GM19397 (cell line): ENCODE data around the gene FAM50A.
A peak's percentile ranks its signal among the peaks of the same experiment; 100 is the strongest.
"Not testable (repeated sequence)": the region's sequence is repeated elsewhere in the genome, so short reads cannot be mapped to it uniquely, and the experiment has no call there.

Source experiments
- ATAC-seq: cut with Tn5 transposase; IDR thresholded peaks from one replicate; pipeline ENCODE4 v1.9.1; 2021; ENCODE audit warnings: mild to moderate bottlenecking, moderate library complexity; ENCODE audit not compliant: unreplicated experiment

The FAM50A gene, protein sequence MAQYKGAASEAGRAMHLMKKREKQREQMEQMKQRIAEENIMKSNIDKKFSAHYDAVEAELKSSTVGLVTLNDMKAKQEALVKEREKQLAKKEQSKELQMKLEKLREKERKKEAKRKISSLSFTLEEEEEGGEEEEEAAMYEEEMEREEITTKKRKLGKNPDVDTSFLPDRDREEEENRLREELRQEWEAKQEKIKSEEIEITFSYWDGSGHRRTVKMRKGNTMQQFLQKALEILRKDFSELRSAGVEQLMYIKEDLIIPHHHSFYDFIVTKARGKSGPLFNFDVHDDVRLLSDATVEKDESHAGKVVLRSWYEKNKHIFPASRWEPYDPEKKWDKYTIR

DNA sequence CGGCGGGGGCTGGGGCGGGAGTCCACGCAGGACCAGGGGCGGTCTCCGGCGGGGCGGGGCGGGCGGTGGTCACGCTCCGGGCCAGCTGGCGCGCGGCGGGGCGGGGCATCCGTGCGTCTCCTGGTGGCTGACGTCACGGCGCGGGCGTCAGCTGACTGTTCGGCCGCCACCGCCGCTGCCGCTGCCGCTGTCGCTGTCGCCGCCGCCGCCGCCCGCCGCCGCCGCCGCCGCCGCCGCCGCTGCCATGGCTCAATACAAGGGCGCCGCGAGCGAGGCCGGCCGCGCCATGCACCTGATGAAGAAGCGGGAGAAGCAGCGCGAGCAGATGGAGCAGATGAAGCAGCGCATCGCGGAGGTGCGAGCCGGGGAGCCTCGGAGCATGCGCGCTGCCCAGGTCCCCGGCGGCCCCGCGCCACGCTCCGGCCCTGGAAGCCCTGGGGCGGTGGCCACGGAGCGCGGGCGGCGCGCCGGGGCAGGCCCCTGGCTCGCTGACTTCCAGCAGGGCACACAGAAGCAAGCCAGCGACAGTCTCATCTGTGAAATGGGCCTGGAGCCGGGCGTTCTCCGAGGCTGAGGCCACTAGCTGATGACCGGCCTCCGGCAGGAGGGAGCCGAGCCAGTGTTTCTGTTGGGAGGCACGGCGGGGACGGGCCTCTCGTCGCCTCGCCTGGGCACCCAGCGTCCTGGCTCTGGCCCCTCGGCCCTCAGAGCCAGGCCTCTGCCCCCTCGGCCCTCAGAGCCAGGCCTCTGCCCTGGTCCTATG lies at the start of gene FAM50A:
Gene FAM50A, plus strand, starts transcription at position 150 of the 763 bp plus-strand sequence. Its CDS starts 95 bp downstream, at position 245.
- peak; percentile 85 for ATAC-seq

DNA sequence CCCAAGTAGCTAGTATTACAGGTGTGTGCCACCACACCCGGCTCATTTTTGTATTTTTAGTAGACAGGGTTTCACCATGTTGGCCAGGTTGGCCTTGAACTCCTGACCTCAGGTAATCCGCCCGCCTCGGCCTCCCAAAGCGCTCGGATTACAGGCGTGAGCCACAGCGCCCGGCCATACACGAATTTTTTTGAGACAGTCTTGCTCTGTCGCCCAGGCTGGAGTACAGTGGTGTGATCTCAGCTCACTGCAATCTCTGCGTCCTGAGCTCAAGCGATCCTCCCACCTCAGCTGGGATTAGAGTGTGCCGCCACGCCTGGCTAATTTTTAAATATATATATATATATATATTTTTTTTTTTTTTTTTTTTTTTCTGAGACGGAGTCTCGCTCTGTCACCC lies 47.6 kb upstream of the FAM50A start:
- ATAC-seq: not testable (repeated sequence)

DNA sequence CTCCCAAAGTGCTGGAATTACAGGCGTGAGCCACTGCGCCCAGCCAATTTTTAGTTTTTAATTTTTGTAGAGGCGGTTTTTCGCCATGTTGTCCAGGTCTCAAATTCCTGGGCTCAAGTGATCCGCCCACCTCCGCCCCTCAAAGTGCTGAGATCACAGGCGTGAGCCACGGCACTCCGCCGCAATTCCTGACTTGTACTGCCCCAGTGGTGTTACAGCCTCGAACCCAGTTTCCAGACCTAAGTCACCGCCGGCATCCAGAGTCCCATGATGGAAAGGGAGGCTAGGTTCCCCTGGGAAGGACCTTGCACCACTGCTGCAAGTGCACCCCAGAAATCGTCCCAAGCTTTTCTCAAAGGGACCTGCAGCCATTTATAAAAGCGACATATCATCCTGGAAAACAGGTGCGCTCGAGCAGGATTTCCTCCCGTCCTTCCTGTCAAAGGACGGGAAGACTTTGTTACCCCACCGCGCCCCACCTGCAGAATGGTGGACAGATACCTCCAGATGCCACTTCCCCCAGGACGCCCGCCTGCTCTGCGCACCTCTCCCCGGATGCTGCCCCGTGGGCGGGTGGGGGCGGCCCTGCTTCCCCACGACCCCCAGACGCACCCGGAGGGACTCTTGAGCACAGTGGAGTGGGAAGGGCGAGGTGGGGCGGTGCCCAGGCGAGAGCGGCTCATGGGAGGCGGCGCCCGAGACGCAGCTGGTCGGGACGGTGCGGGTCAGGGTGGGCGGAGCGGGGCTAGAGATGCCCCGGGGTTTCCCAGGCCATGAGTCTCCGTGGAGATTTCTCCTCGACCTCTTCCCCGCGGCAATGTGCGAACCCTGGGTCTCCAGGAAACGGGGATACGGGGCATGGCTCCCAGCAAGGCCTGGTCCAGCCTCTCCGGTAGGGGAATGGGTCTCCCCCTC lies 46.7 kb upstream of the FAM50A start:
- ATAC-seq: peak; percentile 64

DNA sequence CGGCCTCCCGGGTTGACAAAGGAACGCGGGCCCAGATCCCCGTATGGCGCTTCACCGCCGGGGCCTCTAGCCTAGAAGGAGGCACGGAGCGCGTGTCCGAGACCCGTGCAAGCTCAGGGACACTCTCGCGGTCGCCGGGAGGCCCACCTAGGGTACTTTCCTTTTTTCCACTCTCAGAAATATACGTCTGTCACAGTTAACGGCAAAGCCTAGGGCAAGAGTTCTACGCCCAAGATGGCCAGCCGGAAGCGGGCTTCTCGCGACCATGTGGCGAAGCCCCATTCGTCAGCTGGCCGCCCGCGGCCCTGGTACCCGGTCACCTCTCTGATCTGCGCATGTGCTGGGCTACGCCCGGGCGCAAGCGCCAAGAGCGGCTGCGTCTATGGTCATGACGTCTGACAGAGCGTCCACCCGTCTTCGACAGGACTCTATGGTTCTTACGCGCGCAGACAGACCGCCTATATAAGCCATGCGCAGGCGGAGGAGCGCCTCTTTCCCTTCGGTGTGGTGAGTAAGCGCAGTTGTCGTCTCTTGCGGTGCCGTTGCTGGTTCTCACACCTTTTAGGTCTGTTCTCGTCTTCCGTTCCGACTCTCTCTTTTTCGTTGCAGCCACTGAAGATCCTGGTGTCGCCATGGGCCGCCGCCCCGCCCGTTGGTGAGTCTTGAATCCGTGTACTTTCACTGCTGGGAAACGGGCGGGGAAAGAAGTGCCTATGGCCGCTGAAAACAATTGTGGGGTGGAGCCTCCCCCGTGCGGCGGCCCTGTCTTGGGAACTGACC lies 45.9 kb upstream of the FAM50A start, which contains the start of gene RPL10:
Gene RPL10, plus strand, starts transcription at position 490 of the 780 bp plus-strand sequence. Its CDS starts 143 bp downstream, at position 633.
- peak; percentile 75 for ATAC-seq

DNA sequence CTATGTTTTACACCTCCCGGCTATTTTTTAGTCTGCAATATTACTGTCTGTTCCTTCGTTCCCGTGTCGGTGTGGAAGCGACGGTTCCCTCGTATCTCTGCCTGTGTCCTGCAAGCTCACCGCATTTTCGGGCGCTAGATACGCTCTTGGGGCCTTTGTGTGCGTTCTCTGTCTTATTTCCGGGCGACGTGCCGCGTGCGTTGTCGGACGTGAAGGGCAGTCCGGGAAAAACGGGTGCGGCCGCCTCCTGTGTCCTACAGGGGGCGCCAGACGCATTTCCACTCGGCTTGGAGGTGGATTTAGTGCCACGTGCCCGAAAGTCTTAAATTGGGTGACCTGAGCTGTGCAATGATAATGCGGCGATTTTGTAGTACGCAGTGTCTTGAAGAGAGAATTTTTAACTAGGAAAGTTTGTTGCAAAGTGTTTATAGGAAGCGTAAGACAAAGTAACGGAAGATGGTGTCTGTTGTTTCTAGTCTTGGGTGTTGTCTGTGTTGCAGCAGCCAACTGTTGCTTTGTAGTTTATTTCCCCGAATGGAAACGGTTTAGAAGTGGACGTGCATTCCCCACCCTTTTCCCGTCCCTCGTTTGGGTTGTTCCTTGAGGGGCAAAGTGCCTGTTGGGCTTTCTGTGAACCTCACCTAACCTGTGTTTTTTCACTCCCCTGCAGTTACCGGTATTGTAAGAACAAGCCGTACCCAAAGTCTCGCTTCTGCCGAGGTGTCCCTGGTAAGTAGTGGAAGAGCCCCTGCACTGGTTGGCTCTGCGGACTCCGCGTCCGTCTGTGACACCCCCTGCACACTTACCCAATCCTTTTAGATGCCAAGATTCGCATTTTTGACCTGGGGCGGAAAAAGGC lies 45.0 kb upstream of the FAM50A start:
- ATAC-seq: peak; percentile 27

DNA sequence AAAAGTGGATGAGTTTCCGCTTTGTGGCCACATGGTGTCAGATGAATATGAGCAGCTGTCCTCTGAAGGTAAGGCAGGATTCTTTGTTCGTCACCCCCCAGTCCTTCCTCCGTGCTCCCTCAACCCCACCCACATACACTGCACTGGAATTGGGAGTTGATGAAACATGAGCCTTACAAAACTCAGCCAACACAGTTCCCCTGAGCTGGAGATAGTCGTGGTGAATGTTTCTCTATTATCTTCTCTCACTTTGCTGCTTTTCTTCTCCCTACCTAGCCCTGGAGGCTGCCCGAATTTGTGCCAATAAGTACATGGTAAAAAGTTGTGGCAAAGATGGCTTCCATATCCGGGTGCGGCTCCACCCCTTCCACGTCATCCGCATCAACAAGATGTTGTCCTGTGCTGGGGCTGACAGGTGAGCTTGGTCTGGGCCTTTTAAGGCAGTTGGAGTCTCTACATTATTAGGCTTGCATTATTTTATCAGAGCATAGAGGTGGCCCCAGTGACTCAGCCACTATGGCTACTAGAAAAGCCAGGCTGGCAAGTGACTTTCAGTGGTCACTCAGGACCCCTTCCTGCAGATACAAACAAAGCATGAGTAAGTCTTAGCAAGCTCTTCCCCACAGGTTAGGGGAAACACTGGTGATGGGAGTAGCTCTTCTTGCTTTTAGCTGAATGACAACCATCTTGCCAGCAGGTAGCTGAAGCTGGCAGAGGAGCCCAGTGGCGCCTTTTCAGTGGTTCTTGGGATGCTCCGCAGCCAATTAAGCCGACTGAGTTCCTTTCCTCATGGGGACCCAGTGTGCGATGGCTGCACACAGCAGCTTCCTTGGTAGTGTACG lies 44.2 kb upstream of the FAM50A start:
- ATAC-seq: no peak

DNA sequence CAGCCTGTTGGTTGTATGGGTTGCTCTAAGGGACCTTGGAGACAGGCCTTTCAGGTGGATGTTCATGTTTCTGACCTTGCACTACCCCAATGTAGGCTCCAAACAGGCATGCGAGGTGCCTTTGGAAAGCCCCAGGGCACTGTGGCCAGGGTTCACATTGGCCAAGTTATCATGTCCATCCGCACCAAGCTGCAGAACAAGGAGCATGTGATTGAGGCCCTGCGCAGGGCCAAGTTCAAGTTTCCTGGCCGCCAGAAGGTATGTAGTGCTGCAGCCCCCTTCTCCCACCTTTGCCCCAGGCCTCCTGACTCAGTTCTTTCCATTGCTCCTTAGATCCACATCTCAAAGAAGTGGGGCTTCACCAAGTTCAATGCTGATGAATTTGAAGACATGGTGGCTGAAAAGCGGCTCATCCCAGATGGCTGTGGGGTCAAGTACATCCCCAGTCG lies 43.5 kb upstream of the FAM50A start:
- not testable (repeated sequence) for ATAC-seq

DNA sequence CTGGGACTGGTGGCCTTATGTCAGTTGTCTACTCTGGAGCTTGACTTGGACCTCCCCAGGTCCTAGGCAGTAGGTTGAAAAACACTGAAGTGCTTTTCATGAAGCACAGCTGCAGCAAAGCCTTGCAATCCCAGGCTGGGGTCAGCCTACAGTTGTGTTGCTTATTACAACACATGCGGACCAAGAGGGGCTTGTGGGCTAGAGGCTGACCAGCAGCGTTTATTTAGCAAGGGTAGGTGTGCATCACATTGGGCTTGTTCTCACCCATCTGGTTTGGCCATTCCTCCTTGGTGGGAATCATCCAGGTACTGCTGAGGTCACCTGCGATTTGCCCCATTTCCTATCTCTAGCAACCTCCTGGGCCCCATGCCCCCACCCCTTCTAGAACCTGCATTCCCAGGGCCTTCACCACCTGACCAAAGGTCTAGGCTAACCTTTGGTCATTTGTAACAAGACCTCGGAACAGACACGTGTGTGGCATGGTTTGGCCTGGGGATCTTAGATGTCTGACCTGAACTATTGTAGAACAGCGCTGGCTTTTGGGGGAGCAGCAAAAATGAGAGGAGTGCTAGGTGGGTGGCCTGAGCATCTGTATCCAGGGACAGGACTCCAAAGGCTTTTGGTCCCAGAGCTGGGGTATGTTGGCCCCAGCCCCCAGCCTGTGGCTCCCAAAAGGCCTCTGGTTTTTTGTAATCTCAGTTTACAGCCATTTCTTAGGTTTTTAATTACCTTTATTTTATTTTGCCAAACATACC lies 42.7 kb upstream of the FAM50A start:
- ATAC-seq: no peak

DNA sequence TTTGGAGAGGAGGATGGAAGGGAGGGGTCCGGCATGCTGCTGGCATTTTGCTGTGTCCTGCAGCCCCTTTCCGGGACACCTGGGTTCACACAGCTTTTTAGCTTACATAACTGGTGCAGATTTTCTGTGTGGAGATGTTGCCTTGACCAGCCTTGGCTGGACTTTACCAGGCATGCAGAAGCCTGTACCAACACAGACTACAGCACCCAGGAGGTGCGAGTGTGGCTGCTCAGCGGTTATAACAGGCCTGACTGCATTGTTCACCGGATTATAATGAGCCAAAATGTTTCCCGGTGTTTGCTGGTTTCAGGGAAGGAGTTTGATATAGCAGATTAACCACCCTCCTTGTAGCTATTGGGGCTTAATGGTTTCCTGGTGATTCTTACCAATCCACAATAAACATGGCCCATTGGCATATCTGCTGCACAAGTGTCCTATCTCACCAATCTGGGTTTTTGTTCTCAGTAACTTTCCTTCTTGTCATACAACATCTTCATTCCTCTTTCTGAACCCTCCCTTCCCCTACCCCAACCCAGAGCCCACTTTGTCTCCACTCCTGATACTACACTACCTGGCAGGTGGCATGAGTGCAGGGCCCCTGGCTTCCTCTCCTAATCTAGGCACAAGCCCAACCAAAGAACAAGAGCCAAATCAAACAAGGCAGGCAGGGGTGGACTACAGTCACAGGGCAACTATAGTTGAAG lies 41.9 kb upstream of the FAM50A start:
- no peak for ATAC-seq

DNA sequence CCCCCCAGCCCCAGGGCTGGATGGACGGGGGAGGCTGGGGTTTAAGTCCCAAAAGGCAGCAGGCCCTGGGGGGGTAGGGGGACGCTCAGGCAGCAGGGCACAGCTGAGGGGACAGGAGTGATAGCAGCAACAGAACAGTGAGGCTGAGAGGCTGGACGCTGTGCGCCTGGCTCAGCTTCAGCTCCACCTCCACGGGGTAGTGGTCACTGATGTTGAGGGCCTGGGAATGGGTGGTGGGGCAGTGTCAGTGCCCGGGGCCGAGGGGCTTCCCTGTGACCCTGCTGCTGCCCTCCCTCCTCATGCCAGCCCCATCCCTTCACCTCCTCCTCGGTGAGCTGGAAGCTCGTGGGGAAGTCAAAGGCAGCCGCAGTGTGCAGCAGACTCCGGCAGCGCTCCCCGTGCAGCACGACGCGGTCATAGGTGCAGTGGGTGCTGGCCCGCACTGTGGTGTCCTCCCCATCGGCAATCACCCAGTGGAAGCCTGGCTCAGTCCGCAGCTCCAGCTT lies 41.3 kb upstream of the FAM50A start:
- ATAC-seq: no peak

DNA sequence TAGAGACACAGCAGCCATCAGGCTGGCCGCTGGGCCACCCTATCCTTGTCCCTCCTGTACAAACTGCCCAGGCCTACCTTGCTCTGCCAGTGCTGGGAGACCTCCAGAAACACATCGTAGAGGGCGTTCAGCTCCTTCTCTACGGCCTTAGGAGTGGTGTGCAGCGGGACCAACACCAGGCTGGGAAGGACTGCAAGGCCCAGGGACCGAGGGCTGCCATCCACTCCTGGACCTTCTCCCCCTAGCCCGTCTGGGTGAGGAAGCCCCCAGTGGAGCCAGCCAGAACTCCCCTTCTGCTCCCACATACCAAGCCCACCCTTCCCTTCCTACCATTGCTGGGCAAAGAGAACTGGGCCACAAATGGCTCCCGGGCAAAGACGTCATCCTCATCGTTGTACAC lies 40.7 kb upstream of the FAM50A start:
- no peak for ATAC-seq

DNA sequence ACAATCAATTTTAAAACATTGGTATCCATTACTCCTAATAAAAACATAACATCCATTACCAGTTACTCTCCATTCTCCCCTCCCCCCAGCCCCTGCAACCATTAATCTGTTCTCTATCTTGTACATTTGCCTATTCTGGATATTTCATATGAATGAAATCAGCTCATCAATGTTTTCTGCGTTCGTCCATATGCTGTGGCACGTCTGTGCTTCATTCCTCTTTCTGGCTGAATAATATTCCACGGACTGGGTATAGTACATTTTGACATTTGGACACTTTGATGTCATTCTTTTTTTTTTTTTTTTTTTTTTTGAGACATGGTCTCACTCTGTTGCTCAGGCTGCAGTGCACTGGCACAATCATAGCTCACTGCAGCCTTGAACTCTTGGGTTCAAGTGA lies 40.1 kb upstream of the FAM50A start:
- no peak for ATAC-seq

DNA sequence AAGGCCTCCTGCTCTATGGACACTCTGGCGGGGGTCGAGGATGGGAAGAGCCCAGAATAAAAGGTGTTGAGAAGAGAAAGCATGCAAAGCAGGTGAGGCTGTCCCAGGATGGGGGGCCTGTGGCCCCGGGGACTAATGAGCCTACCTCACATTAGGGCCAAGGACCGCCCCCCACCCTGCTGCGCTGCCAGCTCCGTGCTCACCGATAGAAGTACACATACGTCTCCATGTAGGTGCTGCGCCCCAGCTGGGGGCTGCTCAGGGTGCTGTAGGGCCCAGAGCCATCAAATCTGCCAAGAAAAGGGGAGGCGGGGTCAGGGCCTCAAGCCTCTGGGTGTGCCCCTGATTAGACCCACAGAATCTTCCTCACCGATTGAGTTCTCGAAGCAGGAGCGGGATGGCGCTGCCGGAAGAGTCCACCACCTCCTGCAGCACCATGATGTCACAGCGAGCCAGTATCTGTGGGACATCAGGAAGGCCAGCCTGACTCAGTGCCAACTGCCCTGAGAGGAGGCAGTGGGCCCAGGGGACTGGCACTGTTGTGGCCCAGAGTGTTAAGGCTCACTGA lies 39.2 kb upstream of the FAM50A start:
- ATAC-seq: no peak

DNA sequence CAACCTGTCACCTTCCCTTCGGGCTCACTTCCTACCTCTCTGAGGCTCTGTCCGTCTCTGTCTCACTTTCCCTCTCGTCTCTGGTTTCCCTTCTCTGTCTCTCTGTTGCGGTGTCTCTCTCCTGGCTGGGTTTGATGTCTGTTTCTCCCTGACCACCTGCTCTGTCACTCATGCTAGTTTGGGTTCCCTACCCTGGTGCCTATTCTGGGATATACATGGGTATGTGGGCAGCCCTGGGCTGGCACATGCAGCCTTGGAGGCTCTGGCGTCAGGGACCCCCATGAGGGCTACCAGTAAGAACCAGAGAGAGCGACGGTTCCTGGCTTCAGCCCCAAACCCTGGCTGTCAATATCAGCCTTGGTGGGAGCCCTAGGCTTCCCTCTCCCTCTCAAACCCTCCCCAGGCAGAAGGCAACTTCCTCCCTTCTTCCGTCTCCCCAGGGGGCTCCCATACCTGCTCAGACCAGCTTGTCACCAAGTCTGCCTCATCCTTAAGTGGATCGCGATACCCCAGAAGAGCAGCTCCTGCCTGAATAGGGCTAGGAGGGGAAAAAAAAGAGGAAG lies 35.2 kb upstream of the FAM50A start:
- ATAC-seq: no peak

DNA sequence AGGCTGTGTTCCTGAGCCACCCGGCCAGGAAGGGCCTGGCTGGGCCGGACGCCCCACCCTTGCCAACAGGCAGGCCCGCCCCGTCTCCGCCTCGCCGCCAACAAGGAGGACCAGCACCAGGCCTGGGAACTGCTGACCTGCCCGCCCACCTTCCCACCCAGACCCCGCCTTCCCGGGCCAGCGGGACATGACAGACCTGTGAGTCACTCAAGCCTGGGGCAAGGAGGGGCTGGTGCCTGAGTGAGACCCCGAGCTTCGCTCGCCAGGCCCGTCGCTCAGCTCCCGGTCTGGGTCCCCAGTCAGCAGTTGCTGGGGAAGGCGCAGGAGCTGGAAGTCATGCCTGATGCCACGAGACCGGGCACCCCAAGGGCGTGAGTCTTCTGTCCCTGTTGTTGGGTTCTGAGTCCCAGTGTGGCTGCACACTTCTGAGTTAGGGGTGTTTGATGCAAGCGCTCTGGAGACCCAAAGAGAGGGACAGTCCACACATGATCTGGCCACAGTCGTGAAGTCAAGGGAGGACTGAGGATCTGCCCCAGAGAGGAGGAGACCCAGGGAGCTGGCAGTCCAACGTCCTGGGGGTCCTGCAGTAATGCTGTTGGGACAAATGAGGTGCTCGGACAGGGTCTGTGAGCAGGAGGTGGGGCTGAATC lies 34.6 kb upstream of the FAM50A start, which contains the start of gene DNASE1L1:
Gene DNASE1L1, minus strand, starts transcription at position 33 of the 650 bp plus-strand sequence. CDS start 3,686 bp downstream, outside the sequence.
- no peak for ATAC-seq

DNA sequence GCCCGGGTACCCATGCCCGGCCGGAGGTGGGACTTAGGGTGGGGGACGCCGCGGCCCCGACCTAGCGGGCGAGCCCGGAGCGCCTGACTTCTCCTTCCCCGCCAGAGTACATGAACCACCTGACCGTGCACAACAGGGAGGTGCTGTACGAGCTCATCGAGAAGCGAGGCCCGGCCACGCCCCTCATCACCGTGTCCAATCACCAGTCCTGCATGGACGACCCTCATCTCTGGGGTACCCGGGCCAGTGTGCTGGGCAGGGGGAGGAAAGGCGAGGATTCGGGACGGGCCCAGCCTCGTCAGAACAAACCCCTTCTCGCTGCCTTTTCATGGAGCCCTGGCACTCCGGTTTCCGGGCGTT lies 32.0 kb upstream of the FAM50A start:
- ATAC-seq: no peak
